RWPE2 (cell line): Measurements from ENCODE around the gene OBSCN.

Experiments used
- ATAC-seq: fragments of 200-7000 bp; cut with Tn5 transposase; 3 replicates; pipeline ENCODE4 v1.9.1; 2021; ENCODE audit warnings: low read depth
- DNase-seq: peaks from one replicate; pipeline ENCODE4 v3.0.0-alpha.2; 2020; ENCODE audit warnings: low spot score
- H3K27ac ChIP-seq: fragments of 450-650 bp; 2 replicates; pipeline ENCODE4 v1.5.1; 2017; ENCODE audit warnings: mild to moderate bottlenecking; ENCODE audit not compliant: poor library complexity, severe bottlenecking
- H3K27me3 ChIP-seq: fragments of 250-450 bp; sonication (Bioruptor Pico); 2 replicates; pipeline ENCODE4 v1.5.1; 2021; ENCODE audit warnings: mild to moderate bottlenecking, moderate library complexity; ENCODE audit not compliant: insufficient read depth, poor library complexity, severe bottlenecking
- H3K36me3 ChIP-seq: fragments of 250-450 bp; sonication (Bioruptor Pico); 2 replicates; pipeline ENCODE4 v1.5.1; 2020; ENCODE audit warnings: low read depth, mild to moderate bottlenecking, moderate library complexity
- H3K4me1 ChIP-seq: fragments of 250-450 bp; sonication (Bioruptor Pico); 2 replicates; pipeline ENCODE4 v1.5.1; 2021; ENCODE audit warnings: mild to moderate bottlenecking, moderate library complexity; ENCODE audit not compliant: insufficient read depth, poor library complexity, severe bottlenecking
- H3K4me3 ChIP-seq: fragments of 250-450 bp; sonication (Bioruptor Pico); 2 replicates; pipeline ENCODE4 v1.5.1; 2021; ENCODE audit warnings: mild to moderate bottlenecking, moderate library complexity; ENCODE audit not compliant: severe bottlenecking
- H3K9me3 ChIP-seq: fragments of 250-450 bp; sonication (Bioruptor Pico); 2 replicates; pipeline ENCODE4 v1.5.1; 2021; ENCODE audit warnings: mild to moderate bottlenecking, moderate library complexity; ENCODE audit not compliant: severe bottlenecking
- CTCF ChIP-seq: fragments of 450-650 bp; IDR thresholded peaks from one replicate; pipeline ENCODE4 v1.5.1; 2017; ENCODE audit warnings: mild to moderate bottlenecking, moderate library complexity; ENCODE audit not compliant: poor library complexity, severe bottlenecking

The OBSCN gene, protein sequence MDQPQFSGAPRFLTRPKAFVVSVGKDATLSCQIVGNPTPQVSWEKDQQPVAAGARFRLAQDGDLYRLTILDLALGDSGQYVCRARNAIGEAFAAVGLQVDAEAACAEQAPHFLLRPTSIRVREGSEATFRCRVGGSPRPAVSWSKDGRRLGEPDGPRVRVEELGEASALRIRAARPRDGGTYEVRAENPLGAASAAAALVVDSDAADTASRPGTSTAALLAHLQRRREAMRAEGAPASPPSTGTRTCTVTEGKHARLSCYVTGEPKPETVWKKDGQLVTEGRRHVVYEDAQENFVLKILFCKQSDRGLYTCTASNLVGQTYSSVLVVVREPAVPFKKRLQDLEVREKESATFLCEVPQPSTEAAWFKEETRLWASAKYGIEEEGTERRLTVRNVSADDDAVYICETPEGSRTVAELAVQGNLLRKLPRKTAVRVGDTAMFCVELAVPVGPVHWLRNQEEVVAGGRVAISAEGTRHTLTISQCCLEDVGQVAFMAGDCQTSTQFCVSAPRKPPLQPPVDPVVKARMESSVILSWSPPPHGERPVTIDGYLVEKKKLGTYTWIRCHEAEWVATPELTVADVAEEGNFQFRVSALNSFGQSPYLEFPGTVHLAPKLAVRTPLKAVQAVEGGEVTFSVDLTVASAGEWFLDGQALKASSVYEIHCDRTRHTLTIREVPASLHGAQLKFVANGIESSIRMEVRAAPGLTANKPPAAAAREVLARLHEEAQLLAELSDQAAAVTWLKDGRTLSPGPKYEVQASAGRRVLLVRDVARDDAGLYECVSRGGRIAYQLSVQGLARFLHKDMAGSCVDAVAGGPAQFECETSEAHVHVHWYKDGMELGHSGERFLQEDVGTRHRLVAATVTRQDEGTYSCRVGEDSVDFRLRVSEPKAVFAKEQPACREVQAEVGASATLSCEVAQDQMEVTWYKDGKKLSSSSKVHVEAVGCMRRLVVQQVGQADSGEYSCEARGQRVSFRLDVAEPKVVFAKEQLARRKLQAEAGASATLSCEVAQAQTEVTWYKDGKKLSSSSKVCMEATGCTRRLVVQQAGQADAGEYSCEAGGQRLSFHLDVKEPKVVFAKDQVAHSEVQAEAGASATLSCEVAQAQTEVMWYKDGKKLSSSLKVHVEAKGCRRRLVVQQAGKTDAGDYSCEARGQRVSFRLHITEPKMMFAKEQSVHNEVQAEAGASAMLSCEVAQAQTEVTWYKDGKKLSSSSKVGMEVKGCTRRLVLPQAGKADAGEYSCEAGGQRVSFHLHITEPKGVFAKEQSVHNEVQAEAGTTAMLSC (N-terminal part only)

GRCh38 chr1:228207851-228208821 is at the start of gene OBSCN:
OBSCN (plus strand) TSS chr1:228208044; CDS start chr1:228211784, 3,740 bp downstream.
- no peaks in the 10 kb centered on the region for H3K27me3 ChIP-seq
- no peak within 1 kb of the TSS for H3K27ac ChIP-seq
- no peak for ATAC-seq
- no peak for DNase-seq
- no peak within 1 kb of the TSS for H3K4me3 ChIP-seq
- no peaks in the 10 kb centered on the region for H3K9me3 ChIP-seq
- no peaks in the 10 kb centered on the region for H3K4me1 ChIP-seq
- H3K36me3 ChIP-seq, result no peaks in the 10 kb centered on the region
- no peak for TF ChIP-seq CTCF

- no peak for ATAC-seq
- no peak overlapping the region for H3K27ac ChIP-seq
- H3K9me3 ChIP-seq, result no peaks in the 10 kb centered on the region
- no peaks in the 10 kb centered on the region for H3K27me3 ChIP-seq
- DNase-seq, result peak; percentile 32
- peaks cover 17% of the 10 kb centered on the region for H3K4me1 ChIP-seq
- no peak overlapping the region for H3K4me3 ChIP-seq
- no peak for TF ChIP-seq CTCF
- H3K36me3 ChIP-seq, result no peaks in the 10 kb centered on the region
Measured at GRCh38 chr1:228158151-228159007, 49.5 kb upstream of the OBSCN start.

DNA sequence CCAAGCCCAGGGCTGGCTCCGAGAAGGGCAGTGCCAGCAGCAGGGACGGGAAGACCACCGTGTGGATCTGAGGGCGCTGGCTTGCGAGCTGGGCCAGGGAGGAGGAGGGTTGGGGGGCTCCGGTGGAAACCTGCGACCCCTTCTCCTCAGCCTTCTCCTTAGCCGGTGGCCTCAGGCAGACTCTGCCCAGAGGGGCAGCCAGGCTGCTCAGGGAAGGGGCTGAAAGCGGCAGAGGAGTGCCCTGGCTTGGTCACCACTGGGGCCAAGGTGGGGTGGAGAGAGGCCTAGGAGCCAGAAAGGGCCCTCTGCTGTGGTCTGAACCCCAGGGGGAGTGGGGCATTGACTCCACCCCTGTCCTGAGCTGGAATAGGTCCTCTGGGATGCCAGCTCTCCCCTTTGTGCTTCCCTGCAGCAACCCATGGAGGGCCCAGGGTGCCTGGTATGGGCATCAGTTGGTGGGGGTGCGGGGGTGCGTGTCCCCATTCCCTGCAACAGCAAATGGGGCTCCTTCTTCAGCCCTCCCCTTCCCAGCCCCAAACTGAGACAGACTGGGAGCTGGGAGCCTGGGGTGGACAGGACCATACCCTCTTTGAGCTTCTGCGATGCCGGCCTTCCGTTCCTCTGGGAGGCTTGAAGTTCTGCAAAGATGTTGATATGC is 48.7 kb upstream of the OBSCN start:
- DNase-seq (no peak), ATAC-seq (no peak)
- Histone ChIP-seq H3K9me3 (no peaks in the 10 kb centered on the region), H3K27me3 (no peaks in the 10 kb centered on the region), H3K36me3 (no peaks in the 10 kb centered on the region), H3K4me1 (peaks cover 17% of the 10 kb centered on the region), H3K4me3 (no peak overlapping the region), H3K27ac (no peak overlapping the region)
- no peak for TF ChIP-seq CTCF
